ENCODE measurements around the gene GAGE10. TPM values are rescaled to one million over a fixed set of nuclear protein-coding genes. Genes with fewer than 3 reads are reported as not detected.
"Not testable (repeated sequence)": the region's sequence is repeated elsewhere in the genome, so short reads cannot be mapped to it uniquely, and the experiment has no call there.

The GAGE10 gene
- total RNA-seq, 2 donors from 2014 or later: not detected

- H3K27ac ChIP-seq; H3K36me3 ChIP-seq; DNase-seq (ENCODE audit: low spot score); H3K4me1 ChIP-seq (replicated peaks); H3K9me3 ChIP-seq; H3K27me3 ChIP-seq (replicated peaks; ENCODE audit: insufficient read depth); H3K4me3 ChIP-seq; intact Hi-C loops (cut with DNase I): not testable (repeated sequence)
- no CpG with 5 or more reads among the region's 16 CpGs for WGBS
Observed at GRCh38 chrX:49331282-49331681, 27.8 kb downstream of the GAGE10 start, which contains the start of gene GAGE13. GAGE13 (plus strand) TSS chrX:49331582; CDS start chrX:49332738, 1,156 bp downstream.

DNA sequence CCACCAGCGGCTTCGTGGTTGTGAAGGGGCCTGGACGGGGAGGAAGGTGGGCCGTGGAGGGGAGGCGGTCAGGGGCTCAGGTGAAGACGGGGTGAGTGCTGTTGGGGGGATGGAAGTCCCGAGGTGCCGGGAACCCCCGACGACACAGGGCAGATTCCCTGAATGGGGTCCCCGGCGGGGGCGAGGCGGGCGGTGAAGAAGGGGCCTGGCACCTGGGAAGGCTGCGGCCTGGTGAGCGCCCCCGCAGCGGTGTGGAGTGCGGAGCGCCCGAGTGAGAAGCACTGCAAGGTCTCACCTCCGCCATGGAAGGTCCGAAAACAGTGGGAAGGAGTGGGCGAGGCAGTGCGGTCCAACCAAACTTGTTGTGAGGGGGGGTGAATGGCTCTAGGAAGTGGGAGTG, 28.4 kb downstream of the GAGE10 start:
- intact Hi-C loops (cut with DNase I); H3K4me3 ChIP-seq; H3K27ac ChIP-seq; H3K9me3 ChIP-seq; H3K4me1 ChIP-seq (replicated peaks); DNase-seq (ENCODE audit: low spot score); H3K27me3 ChIP-seq (replicated peaks; ENCODE audit: insufficient read depth); H3K36me3 ChIP-seq: not testable (repeated sequence)
- WGBS: no CpG with 5 or more reads among the region's 26 CpGs

DNA sequence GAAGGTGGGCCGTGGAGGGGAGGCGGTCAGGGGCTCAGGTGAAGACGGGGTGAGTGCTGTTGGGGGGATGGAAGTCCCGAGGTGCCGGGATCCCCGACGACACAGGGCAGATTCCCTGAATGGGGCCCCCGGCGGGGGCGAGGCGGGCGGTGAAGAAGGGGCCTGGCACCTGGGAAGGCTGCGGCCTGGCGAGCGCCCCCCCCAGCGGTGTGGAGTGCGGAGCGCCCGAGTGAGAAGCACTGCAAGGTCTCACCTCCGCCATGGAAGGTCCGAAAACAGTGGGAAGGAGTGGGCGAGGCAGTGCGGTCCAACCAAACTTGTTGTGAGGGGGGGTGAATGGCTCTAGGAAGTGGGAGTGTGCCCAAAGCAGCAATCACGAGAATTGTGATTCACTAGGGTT, 38.0 kb downstream of the GAGE10 start:
- H3K4me1 ChIP-seq (replicated peaks); H3K27me3 ChIP-seq (replicated peaks; ENCODE audit: insufficient read depth); H3K27ac ChIP-seq; H3K4me3 ChIP-seq; DNase-seq (ENCODE audit: low spot score); H3K9me3 ChIP-seq; H3K36me3 ChIP-seq; intact Hi-C loops (cut with DNase I): not testable (repeated sequence)
- WGBS: 97% methylated on average over 18 of the region's 24 CpGs

- H3K27me3 ChIP-seq (replicated peaks; ENCODE audit: insufficient read depth); H3K4me3 ChIP-seq; intact Hi-C loops (cut with DNase I); DNase-seq (ENCODE audit: low spot score); H3K4me1 ChIP-seq (replicated peaks); H3K36me3 ChIP-seq; H3K9me3 ChIP-seq; H3K27ac ChIP-seq: not testable (repeated sequence)
- WGBS: 73% methylated on average over 14 of the region's 15 CpGs
Observed at GRCh38 chrX:49344496-49345175, 41.2 kb downstream of the GAGE10 start.

DNA sequence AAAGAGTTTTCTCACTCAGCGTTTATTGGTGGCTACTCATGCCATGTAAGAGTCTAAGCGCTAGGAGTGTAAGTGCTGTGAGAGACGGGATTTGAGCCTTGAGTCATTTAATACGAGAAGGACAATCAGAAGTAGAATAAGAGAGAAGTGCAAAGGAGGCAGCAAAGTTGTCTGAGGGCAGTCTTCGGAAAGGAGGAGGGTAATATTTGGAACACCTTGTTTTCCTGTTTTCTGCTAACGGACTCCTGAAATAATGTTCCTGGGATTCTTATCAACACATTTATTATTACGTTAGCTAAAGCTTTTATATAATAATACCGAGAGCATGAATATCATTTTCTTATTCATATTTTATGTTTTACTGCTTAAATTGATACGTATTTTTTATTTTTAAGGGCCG, 42.0 kb downstream of the GAGE10 start:
- H3K9me3 ChIP-seq; H3K27ac ChIP-seq; H3K36me3 ChIP-seq; DNase-seq (ENCODE audit: low spot score); intact Hi-C loops (cut with DNase I); H3K4me3 ChIP-seq; H3K27me3 ChIP-seq (replicated peaks; ENCODE audit: insufficient read depth); H3K4me1 ChIP-seq (replicated peaks): not testable (repeated sequence)
- WGBS: 86% methylated on average over 9 of the region's 10 CpGs

GRCh38 chrX:49346150-49346549, 42.7 kb downstream of the GAGE10 start:
- DNase-seq (ENCODE audit: low spot score); H3K4me1 ChIP-seq (replicated peaks); H3K4me3 ChIP-seq; H3K9me3 ChIP-seq; H3K27ac ChIP-seq; H3K27me3 ChIP-seq (replicated peaks; ENCODE audit: insufficient read depth); H3K36me3 ChIP-seq; intact Hi-C loops (cut with DNase I): not testable (repeated sequence)
- 89% methylated on average over 11 of the region's 11 CpGs for WGBS

Other genes with a start within 250 kb of the GAGE10 start
- gene CCDC120, start 244.6 kb upstream of the GAGE10 start, total RNA-seq: 10 to 100 TPM; 12.3 to 15.0 TPM
- gene PRAF2, start 229.6 kb upstream of the GAGE10 start, total RNA-seq: 10 to 100 TPM; 13.9 to 42.9 TPM
- gene WDR45, start 223.8 kb upstream of the GAGE10 start, total RNA-seq: 10 to 100 TPM; 67.8 to 93.6 TPM
- 10 to 100 TPM; 21.2 to 28.7 TPM for gene GPKOW, start 179.9 kb upstream of the GAGE10 start, total RNA-seq
- 10 to 100 TPM; 16.0 to 16.6 TPM for gene MAGIX, start 140.9 kb upstream of the GAGE10 start, total RNA-seq
- gene PLP2, start 131.7 kb upstream of the GAGE10 start, total RNA-seq: 10 to 100 TPM; 24.3 to 34.7 TPM
- gene PRICKLE3, start 117.3 kb upstream of the GAGE10 start, total RNA-seq: 10 to 100 TPM; 17.4 to 20.5 TPM
- 1 to 10 TPM in 1 of 2 donors, under 1 TPM in 1; 0.55 to 5.2 TPM for gene SYP, start 103.5 kb upstream of the GAGE10 start, total RNA-seq
- gene CACNA1F, start 70.3 kb upstream of the GAGE10 start, total RNA-seq: under 1 TPM in 1 of 2 donors, not detected in 1; 0.17 TPM
- gene CCDC22, start 68.2 kb upstream of the GAGE10 start, total RNA-seq: 10 to 100 TPM; 21.8 to 25.0 TPM
- gene FOXP3, start 38.9 kb upstream of the GAGE10 start, total RNA-seq: 1 to 10 TPM in 1 of 2 donors, under 1 TPM in 1; 0.36 to 1.4 TPM
- gene PPP1R3F, start 33.9 kb upstream of the GAGE10 start, total RNA-seq: 10 to 100 TPM in 1 of 2 donors, 1 to 10 TPM in 1; 3.9 to 24.9 TPM
- not detected for gene GAGE12J, start 18.4 kb downstream of the GAGE10 start, total RNA-seq
- gene GAGE13, start 27.9 kb downstream of the GAGE10 start, total RNA-seq: not detected
- gene GAGE12C, start 228.5 kb downstream of the GAGE10 start, total RNA-seq: not detected
- not detected for gene GAGE12D, start 238.1 kb downstream of the GAGE10 start, total RNA-seq
- gene GAGE12E, start 247.6 kb downstream of the GAGE10 start, total RNA-seq: not detected

Measured in prostate gland (tissue), 2 donors.